ENCODE results near the gene SLC51A.
"Not testable (repeated sequence)": the region's sequence is repeated elsewhere in the genome, so short reads cannot be mapped to it uniquely, and the experiment has no call there.

SLC51A gene

DNA sequence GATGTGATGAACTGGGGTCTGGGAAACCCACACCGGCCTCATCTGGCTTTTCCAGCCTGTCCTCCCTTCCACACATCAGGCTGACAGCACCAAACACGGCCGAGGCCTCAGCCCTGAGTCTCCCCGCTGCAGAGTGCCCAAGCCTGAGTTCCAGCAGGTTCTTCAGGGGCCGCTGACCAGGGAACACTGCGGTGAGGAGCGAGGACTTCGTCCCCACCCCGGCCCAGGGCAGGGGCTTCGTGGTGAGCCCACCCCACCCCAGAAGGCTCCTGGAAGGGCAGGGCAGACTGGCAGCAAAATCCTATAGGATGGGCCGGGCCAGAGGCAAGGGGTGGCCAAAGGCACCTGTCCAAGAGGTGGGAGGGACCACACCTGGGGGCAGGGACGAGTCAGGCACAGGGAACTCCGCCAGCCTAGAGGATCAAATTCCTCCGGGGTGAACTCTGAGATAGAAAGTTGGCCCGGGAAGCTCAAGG, at the start of gene SLC51A:
SLC51A (plus strand) TSS at position 446 of the 476 bp plus-strand sequence. CDS start 179 bp downstream, outside the sequence.
- DNase-seq (ENCODE audit: low spot score) = no peak

DNA sequence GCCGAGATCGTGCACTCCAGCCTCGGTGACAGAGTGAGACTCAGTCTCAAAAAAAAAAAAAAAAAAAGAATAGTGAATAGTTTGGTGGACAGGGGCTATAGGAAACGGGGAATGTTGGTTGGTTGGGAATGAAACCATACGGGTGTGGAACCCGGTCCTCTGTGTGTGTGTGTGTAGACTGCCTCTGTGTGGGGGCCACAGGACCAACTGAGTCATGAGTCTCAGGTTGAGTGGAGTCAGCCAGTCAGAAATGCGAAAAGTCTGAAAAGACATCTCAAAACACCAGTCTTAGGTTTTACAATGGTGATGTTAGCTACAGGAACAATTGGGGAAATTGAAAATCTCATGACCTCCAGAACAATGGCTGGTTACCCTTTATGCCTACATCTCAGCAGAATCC, 49.6 kb upstream of the SLC51A start:
- no peak for DNase-seq (ENCODE audit: low spot score)

DNA sequence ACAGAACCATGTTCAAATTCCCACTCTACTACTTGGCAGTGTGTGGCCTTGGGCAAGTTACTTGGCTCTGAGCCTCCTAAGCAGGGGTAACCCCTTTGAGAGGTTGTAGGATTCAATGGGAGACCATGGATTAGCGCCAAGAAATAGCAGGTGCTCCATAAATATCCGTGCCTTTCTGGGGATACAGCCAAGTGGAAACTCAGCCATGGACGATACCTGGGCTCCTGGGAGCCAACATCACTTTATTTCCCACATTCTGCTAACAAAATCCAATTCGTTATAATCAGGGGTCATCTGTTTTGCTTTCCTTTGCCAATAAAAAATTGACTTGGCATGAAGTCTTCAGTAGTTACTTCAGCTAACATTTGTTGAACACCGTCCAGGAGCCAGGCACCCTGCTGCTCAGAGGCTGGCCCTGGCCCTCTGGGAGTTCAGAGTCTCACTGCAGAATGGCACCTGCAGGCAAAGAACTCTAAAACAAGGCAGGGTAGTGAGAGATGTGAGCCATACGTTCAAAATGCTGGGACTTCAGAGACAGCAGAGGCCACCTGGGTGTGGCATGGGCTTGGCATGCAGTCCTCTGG, 47.4 kb upstream of the SLC51A start:
- no peak for DNase-seq (ENCODE audit: low spot score)

DNA sequence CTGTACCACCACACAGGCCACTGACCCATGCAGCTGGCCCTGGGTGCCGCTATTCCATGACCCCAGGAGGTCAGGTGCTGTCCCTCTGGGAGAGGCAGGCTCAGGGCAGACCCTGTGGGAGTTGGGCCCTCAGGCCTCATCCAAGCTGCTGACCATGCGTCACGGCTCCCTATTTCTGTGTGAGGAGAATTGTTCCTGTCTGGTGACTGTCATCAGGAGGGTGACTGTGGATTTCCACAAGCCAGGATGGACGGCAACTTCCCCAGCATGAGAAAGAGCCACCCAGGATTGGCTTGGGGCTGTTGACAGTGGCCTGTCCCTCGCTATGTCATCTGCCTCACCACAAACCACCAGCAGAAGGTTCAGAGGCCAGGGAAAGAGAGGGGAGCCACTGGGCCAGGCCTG, 46.5 kb upstream of the SLC51A start:
- DNase-seq (ENCODE audit: low spot score) = no peak

DNA sequence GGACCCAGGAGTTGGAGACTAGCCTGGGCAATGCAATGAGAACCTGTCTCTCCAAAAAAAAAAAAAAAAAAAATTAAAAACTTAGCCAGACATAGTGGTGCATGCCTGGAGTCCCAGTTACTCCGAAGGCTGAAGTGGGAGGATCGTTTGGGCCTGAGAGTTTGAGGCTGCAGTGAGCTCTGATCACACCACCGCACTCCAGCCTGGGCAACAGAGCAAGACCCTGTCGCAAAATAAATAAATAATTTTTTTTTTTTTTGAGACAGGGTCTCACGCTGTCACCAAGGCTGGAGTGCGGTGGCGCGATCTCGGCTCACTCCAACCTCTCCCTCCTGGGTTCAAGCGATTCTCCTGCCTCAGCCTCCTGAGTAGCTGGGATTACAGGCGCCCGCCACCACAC, 46.0 kb upstream of the SLC51A start:
- not testable (repeated sequence) for DNase-seq (ENCODE audit: low spot score)

DNA sequence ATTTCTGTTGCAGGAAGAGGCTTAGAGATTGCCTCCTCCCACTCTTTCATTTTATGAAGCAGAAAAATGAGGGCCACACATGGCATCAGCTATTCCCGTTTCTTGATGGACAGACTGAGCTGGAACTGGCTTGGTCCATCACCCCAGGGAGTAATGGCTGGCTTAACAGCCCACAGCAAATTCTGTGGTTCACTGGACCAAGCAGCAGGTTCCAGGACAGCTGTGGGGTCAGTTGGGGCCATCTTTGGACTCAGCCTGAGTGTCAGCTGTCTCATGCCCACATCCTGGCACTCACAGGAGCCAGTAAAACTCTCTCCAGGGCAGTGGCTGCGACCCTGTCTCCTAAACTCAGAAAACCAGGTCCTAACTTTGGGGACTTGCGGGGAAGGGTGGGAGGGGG, 41.7 kb upstream of the SLC51A start:
- DNase-seq (ENCODE audit: low spot score) = no peak

DNA sequence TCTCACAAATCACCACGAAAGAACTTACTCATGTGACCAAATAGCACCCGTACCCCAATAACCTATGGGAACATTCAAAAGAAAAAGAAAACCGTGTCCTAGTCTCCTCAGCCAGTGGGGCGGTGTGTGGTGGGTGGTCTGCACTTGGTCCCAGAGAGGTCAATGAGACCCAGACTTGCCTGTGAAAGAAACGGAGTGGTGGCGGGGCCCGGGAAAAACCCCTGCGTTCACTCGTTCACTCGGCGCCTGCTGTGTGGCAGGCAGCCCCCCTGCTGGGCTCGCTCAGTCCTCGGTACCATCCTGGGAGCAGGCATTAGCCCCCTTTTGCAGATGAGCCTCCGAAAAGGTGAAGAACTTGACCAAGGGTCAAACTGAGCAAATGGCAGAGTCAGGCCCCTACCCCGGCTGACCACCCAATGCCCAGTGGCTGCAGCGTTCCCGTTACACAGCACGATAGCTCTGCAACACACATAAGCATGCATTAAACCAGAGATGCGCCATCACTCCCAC, 41.2 kb upstream of the SLC51A start:
- DNase-seq (ENCODE audit: low spot score) = no peak

DNA sequence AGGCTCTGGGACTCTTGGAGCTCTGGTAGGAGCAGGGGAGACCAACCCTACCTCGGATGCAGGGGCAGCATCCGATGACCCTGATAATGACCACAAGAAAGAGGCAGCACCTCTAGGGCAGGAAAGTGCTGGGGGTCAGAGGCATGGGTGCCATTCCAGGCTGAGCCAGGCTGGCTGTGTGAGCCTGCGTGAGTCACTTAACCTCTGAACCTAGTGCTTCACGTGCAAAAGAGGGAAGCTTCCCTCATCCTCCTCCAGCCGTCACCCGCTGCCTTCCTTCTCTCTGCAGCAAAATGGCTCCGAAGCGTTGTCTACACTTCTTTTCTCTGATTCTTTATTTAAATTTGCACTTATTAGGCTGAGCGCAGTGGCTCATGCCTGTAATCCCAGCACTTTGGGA, 40.6 kb upstream of the SLC51A start:
- DNase-seq (ENCODE audit: low spot score) = no peak

DNA sequence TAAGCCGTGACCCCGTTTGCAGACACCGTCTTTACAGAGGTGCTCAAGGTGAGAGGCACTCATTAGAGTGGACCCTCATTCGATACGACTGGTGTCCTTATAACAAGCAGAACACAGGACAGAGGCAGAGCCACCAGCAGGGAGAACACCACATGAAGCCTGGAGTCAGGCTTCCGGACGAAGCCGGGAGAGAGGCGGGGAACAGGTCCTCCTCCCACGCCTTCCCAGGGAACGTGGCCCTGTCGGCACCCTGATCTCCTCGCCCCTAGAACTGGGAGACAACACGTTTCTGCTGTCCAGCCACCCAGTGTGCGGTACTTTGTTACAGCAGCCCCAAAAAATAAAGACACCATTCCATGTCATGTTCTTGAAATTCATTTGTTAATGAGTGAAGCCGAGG, 38.8 kb upstream of the SLC51A start:
- no peak for DNase-seq (ENCODE audit: low spot score)

DNA sequence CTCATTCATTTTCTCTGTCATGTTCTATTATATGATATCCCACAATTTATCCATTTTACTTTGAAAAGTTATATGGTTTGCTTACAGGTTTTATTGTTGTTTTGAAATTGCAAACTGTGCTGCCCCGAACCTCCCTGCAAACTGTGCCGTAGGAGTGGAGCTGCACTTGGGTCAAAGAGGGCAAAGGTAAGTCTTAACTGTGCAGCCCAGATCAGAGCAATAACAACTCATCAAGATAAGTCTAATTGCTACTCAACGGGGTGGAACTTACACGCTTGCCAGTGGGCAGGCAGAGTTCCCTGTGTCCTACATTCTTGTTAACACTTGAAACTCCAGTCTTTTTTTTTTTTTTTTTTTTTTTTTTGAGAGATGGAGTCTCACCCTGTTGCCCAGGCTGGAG, 38.4 kb upstream of the SLC51A start:
- DNase-seq (ENCODE audit: low spot score) = no peak

DNA sequence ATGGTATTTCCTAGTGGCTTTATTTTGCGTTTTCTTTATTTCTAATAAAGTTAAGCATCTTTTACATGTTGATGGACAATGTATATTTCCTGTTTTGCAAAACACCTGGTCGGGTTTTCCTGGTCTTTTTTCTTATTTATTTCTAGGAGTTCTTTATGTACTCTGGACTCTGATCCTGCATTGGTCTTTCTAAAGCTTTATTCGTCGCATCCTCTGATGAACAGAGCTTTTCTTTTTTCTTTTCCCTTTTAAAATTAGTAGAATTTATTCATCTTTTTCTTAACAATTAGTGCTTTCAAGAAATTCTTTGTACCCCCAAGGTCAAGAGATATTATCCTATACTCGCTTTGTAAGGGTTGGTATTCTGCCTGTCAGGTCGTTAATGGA, 37.3 kb upstream of the SLC51A start:
- DNase-seq (ENCODE audit: low spot score) = no peak

DNA sequence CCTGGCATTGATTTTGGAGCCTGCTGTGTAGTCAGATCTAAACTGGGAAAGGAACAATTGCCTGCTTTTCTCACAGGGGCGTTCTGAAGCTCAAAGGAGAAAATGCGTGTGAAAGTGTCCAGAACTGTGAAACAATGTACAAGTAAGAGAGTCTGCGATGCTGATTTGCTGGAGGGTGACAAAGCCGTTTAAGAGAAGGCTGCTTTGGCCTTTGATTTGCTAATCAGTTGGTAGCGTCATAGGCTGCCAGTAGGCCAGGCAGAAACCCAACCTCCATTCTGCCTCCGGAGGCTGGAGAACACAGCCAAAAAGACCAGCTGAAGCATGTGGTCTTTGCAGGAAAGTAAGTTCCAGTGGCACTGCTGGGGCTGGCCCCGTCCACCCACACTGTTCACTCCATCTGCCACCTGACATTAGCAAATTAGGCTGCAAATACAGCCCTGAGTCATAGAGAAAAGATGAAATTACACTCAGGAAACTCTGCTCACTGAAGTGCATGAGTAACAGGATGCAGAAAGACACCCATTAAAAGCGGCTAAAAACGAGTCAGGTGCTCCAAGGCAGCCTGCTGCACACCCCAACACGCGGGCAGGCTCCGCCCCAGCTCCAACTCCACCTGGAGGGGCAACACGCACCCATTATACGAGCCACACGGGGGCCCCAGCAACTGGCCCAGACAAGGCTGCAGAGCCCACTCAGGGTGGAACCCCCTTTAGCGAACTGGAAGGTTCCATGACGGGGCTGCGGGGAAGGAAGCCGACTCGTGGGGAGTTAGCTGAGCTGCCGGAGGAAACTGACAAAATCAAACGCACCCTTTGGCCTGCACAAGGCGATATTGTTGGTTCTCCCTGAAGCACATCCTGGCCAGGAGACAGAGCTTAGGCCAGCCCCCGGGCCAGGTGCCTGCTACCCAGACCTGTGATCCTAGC, 36.7 kb upstream of the SLC51A start:
- peak; percentile 70 for DNase-seq (ENCODE audit: low spot score)

DNA sequence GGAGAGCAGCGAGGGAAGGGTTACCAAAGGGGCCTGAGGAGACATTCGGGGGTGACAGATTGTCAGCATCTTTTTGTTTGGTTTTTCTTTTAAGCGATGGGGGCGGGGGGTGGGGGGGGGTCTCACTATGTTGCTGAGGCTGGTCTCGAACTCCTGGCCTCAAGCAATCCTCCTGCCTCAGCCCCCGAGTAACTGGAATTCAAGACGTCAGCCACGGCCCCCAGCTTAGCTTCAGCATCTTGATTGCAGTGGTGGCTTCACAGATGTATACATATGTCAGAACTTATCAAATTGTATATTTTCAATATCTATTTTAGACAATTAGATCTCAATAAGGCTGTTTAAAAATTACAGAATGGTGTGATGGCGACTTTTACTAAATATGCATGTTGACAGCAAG, 36.0 kb upstream of the SLC51A start:
- DNase-seq (ENCODE audit: low spot score) = no peak

DNA sequence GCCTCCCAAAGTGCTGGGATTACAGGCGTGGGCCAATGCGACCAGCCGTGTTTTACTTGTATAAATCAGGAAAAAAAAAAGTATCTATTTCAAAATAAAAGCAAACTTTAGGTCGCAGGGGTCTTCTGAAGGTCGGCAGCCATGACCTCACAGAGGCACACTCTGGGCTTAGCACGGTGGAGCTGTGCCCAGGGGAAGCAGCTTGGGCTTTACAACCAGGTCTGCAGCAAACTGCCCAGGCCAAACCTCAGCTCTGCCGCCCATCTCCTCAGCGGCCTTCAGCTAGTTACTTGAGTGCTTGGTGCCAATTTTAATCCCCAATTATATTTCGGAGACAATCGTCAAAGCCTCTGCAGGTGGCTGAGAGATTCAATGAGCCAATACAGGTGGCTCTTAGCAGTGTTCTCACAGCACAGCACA, 35.2 kb upstream of the SLC51A start:
- no peak for DNase-seq (ENCODE audit: low spot score)

DNA sequence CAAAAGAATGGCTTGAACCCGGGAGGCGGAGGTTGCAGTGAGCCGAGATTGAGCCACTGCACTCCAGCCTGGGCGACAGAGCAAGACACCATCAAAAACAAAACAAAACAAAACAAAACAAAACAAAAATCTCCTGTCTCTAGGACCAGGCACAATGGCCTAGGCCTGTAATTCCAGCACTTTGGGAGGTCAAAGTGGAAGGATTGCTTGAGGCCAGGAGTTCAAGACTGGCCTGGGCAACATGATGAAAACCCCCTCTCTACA, 32.2 kb upstream of the SLC51A start:
- not testable (repeated sequence) for DNase-seq (ENCODE audit: low spot score)

DNA sequence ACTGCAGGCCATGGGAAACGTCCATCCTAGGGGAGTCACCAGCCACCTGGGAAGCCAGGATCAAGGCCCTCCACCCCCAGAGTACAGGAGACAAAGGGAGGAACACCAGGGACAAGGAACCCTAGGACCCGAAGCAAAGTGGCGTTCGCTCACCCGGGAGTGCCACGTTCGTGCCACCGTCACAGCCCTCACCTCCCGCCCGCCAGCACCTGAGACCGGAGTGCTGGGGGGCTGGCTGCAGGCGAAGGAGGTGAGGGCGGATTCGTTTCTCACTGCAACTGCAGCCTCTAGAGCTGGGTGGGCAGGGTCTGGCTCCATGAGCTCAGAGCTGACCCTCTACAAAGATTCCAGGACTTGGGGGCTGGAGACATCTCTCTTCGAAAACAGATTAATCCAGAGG, 31.5 kb upstream of the SLC51A start:
- DNase-seq (ENCODE audit: low spot score) = no peak

DNA sequence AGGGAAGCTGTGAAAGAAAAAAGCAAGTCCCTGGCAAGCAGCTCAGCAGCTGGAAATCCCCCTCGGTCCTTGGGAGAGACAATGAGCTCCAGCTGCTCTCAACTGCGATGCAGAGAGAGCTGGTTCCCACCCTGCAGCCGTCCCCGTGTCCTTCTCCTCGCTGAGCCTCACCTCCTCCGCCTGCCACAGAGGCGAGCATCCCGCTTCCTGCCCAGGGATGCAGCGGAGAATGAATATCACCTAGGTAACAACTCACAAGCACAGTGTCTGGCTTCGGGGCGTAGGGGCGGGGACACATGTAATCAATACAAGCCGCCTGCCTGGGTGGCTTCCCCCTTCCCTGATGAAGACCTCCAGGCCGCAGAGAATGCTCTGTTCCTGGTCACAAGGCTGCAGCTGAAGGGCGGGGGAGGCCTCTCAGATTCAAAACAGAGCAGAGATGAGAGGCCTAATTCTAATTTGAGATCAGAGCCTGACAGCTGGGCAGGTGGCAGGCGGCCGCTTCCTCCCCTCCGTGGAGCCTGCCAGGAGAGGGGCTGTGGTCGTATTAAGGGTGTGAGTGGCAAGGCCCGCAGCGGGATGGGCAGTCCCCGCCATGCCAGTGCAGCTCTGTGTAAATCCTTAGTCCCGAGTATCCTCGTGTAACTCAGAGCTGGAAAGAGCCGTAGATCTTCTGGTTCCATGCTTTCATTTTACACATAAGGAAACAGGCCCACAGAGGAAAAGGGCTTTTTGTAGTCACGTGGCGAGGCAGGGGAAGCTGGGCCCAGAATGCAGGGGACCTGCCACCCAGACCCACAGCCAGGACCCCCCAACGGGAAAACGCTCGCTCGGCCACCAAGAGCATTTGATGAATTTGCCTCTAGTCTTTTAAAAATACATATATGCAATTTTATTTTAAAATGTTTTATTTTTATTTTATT, 29.4 kb upstream of the SLC51A start:
- DNase-seq (ENCODE audit: low spot score) = no peak

DNA sequence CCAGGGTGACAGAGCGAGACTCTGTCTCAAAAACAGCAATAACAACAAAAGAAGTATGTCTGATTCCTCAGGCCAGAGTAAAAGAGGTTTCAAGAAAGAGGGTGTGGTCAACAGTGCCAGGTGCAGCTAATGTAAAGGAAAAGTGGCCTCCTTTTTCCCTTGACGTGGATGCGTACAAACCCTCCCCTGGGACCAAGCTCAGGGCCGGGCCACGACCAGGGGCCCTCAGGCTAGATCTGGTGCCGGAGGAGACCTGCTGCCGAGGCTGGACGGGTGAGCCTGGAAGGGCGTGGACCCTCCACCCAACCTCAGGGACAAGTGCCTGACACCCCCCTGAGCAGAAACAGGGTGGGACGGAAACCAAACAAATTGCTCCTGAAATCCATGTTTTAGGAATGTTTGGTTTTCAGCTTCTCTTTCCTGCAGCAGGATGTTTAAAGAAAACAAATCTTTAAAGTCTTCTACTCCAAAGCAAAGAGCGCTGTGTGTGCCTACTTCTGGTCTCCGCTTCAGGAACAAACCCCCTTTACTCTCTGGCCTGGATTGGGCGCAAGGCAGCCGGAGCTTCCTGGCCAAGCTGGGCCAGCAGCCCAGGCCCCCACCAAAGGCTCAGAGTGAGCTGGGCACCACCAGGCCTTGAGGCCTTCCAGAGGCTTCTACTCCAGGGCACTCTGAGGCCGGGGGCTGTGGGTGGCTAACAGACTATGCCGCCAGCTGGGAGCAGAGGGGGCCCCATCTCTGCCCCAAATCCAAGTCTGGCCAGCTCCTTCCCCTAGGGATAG, 26.6 kb upstream of the SLC51A start:
- no peak for DNase-seq (ENCODE audit: low spot score)

DNA sequence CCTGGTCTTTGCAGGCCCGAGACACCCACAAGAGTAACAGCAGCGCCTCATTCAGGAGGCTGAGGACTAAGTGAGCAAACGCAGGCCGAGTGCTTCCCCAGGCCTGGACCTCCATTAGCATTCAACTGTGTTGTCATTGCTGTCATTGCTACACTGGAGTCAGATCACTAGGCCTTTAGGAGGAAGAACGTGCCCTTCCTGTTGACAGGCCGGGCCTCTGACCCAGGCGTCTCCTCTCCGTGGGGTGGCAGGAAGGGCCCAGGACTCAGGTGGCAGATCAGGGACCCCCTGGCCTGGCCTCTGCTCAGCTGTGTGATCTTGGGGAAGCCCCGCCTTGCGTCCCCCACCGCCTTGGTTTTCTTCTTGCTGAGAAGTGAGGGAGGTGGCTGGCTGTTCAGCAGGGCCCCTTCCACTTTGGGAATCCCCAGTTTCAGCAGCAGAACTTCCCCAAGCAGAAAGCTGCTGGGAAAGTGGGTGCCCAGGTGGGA, 24.3 kb upstream of the SLC51A start:
- DNase-seq (ENCODE audit: low spot score) = no peak

DNA sequence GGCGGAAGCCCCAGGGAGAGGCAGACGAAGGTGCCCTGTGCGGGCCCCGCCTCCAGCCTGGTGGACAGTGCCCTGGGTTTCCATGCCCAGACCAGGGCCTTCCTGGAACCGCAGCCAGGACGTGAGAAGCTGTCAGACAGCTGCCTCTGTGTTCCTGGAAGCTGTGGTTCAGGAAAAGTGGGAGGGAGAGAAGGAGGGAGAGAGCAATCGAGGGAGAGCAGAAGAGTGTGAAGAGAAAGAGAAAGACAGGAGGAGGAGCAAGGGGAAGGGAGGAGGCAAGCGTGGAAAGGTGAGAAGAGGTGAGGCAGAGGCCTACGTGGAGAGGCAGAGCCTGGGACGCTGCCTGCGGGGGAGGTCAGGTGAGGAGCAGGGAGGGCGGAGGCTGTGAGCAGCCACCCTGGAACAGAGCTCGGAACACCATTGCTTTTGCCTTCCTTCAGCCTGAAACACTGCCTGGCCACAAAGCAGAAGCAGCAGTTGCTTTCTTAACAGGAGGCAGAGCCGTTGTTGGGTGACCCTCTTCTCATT, 23.7 kb upstream of the SLC51A start:
- no peak for DNase-seq (ENCODE audit: low spot score)

DNA sequence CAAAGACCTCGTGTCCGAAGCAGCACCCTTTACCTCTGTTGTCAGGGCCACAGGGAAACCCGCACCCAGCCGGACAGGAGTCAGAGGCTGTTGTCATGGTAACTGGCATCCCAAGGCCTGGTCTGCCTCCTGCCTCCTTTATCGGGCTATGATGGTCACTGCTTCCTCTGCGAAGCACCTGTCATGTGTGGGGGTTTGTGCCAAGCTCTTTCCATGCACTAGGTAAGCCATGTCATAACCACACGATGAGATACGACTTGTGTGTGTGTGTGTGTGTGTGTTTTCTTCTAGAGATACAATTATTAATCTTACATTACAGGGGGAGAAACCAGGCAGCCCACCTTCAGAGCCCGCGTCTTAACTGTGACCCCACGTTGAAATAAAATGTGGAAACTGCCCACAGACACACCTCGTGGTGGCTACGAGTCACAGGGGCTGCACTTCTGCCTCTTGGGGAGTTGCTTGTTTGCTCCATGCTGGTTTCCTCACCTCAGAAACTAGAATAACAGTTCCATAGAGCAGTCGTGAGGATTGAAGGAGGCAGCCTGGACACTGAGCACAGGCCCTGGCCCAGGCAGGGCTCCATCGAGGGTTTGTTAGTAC, 23.1 kb upstream of the SLC51A start:
- DNase-seq (ENCODE audit: low spot score) = no peak
